Measurements from ENCODE around the gene PBX4.
"Not testable (repeated sequence)": the region's sequence is repeated elsewhere in the genome, so short reads cannot be mapped to it uniquely, and the experiment has no call there.

PBX4 gene

GRCh38 chr19:19623383-19623782 lies 4.9 kb upstream of the PBX4 start:
- Histone ChIP-seq H3K4me3 (ENCODE audit: low read length) (no peak overlapping the region), H3K9ac (ENCODE audit: low read depth, low read length) (no peak overlapping the region), H3K27me3 (ENCODE audit: insufficient read depth, low read length) (peaks cover 10% of the 10 kb centered on the region), H3K27ac (ENCODE audit: low read length) (no peak overlapping the region), H3K4me1 (ENCODE audit: insufficient read depth, low read length) (peaks cover 14% of the 10 kb centered on the region; the same call in 1 of the 2 replicates), H3K36me3 (ENCODE audit: insufficient read depth, low read depth, low read length) (peaks cover 30% of the 10 kb centered on the region), H3K9me3 (ENCODE audit: insufficient read depth, low read depth, low read length) (no peaks in the 10 kb centered on the region)

DNA sequence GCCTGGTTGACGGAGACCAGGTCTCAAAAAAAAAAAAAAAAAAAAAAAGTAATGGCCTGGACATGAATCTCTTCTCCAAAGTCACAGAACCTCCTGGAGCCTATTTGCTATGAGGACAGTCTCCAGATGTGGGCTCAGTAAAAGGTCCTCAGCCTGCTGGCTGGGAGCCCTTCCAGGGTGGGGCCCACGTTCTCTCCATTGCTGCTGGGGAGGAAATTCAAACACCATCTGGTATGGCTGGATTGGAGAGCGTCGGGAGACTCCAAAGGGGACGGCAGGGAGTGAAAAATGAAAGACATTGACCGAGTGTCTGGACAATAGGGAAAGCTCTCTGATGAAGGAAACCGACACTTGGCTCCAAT lies 1.3 kb upstream of the PBX4 start:
- no peak overlapping the region for H3K4me3 ChIP-seq (ENCODE audit: low read length)
- no peaks in the 10 kb centered on the region for H3K4me1 ChIP-seq (ENCODE audit: insufficient read depth, low read length)
- H3K9ac ChIP-seq (ENCODE audit: low read depth, low read length), result no peak overlapping the region
- H3K9me3 ChIP-seq (ENCODE audit: insufficient read depth, low read depth, low read length), result no peaks in the 10 kb centered on the region
- peaks cover 21% of the 10 kb centered on the region for H3K36me3 ChIP-seq (ENCODE audit: insufficient read depth, low read depth, low read length)
- H3K27ac ChIP-seq (ENCODE audit: low read length), result no peak overlapping the region
- peaks cover 24% of the 10 kb centered on the region for H3K27me3 ChIP-seq (ENCODE audit: insufficient read depth, low read length)

DNA sequence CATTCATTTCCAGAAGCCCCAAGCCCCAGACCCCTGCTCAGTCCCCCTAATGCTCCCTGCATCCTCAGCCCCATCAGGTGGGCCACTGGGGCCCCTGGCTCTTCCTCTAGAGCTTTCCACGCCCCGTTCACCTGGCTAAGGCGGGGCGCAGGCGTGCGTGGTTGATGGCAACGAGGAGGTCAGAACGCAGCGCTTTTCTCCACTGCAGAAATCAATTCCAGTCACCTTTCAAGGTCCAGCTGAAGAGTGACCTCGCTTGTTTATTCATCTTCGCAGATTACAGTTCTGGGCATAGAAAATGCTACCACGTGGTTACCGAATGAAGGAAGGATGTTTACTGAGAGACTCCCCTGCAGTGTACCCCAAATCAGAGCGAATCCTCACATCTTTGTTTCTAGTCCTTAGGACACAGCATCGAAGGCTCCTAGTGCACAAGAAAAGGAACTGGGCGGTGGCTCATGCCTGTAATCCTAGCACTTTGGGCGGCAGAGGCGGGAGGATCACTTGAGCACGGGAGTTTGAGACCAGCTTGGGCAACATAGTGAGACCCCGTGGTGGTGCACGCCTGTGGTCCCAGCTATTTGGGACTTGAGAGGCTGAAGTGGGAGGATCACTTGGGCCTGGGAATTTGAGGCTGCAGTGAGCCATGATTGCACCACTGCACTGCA lies 828 bp upstream of the PBX4 start:
- peaks cover 24% of the 10 kb centered on the region for H3K27me3 ChIP-seq (ENCODE audit: insufficient read depth, low read length)
- no peak overlapping the region for H3K9ac ChIP-seq (ENCODE audit: low read depth, low read length)
- H3K27ac ChIP-seq (ENCODE audit: low read length), result no peak overlapping the region
- H3K9me3 ChIP-seq (ENCODE audit: insufficient read depth, low read depth, low read length), result no peaks in the 10 kb centered on the region
- no peaks in the 10 kb centered on the region for H3K4me1 ChIP-seq (ENCODE audit: insufficient read depth, low read length)
- H3K36me3 ChIP-seq (ENCODE audit: insufficient read depth, low read depth, low read length), result peaks cover 18% of the 10 kb centered on the region
- peak overlapping the region; percentile 61; the same call in 1 of the 2 replicates for H3K4me3 ChIP-seq (ENCODE audit: low read length)

GRCh38 chr19:19615086-19615485 lies 3.4 kb downstream of the PBX4 start:
- no peak overlapping the region for H3K4me3 ChIP-seq (ENCODE audit: low read length)
- no peaks in the 10 kb centered on the region for H3K4me1 ChIP-seq (ENCODE audit: insufficient read depth, low read length)

DNA sequence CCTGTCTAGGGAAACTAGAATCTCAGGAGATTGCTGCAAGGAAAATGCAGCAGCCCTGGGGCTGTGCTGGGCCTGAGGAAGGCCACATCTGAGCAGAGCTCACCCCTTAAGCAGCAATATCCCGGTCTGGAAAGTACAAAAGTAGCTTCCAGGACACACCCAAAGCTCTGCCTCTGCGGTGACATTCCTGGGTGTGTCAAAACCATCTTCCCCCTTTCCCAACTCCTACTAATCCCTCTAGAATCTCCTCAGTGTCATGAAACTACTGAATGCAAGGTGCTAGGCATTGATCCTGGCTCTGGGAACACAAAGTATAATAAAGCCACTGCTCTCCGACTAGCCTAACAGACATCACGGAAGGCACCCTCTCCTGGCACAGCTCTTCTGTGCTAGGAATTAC lies 5.0 kb downstream of the PBX4 start:
- no peaks in the 10 kb centered on the region for H3K9me3 ChIP-seq (ENCODE audit: insufficient read depth, low read depth, low read length)
- H3K36me3 ChIP-seq (ENCODE audit: insufficient read depth, low read depth, low read length), result no peaks in the 10 kb centered on the region
- H3K27ac ChIP-seq (ENCODE audit: low read length), result no peak overlapping the region
- H3K4me1 ChIP-seq (ENCODE audit: insufficient read depth, low read length), result no peaks in the 10 kb centered on the region
- no peak overlapping the region for H3K4me3 ChIP-seq (ENCODE audit: low read length)
- no peak overlapping the region for H3K9ac ChIP-seq (ENCODE audit: low read depth, low read length)
- H3K27me3 ChIP-seq (ENCODE audit: insufficient read depth, low read length), result peaks cover 14% of the 10 kb centered on the region

More at GRCh38 chr19:19615086-19615485, 3.4 kb downstream of the PBX4 start:
- H3K9ac ChIP-seq (ENCODE audit: low read depth, low read length), result no peak overlapping the region
- H3K9me3 ChIP-seq (ENCODE audit: insufficient read depth, low read depth, low read length), result no peaks in the 10 kb centered on the region
- H3K27ac ChIP-seq (ENCODE audit: low read length), result no peak overlapping the region
- peaks cover 24% of the 10 kb centered on the region for H3K27me3 ChIP-seq (ENCODE audit: insufficient read depth, low read length)
- H3K36me3 ChIP-seq (ENCODE audit: insufficient read depth, low read depth, low read length), result no peaks in the 10 kb centered on the region

- Histone ChIP-seq H3K9me3 (ENCODE audit: insufficient read depth, low read depth, low read length) (no peaks in the 10 kb centered on the region), H3K4me1 (ENCODE audit: insufficient read depth, low read length) (no peaks in the 10 kb centered on the region), H3K27me3 (ENCODE audit: insufficient read depth, low read length) (no peaks in the 10 kb centered on the region), H3K4me3 (ENCODE audit: low read length) (no peak overlapping the region), H3K27ac (ENCODE audit: low read length) (no peak overlapping the region), H3K9ac (ENCODE audit: low read depth, low read length) (no peak overlapping the region), H3K36me3 (ENCODE audit: insufficient read depth, low read depth, low read length) (no peaks in the 10 kb centered on the region)
These were observed 7.9 kb downstream of the PBX4 start for GRCh38 chr19:19610376-19611202.

DNA sequence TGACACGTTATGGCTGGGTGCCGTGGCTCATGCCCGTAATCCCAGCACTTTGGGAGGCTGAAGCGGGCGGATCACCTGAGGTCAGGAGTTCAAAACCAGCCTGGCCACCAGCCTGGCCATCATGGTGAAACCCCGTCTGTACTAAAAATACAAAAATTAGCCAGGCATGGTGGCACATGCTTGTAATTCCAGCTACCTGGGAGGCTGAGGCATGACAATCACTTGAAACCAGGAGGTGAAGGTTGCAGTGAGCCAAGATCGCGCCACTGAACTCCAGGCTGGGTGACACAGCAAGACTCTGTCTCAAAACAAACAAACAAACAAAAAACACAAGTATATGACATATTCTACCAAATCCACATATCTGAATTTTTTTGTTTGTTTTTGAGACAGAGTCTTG lies 11.8 kb downstream of the PBX4 start:
- not testable (repeated sequence) for H3K9me3 ChIP-seq (ENCODE audit: insufficient read depth, low read depth, low read length); H3K27me3 ChIP-seq (ENCODE audit: insufficient read depth, low read length); H3K27ac ChIP-seq (ENCODE audit: low read length); H3K4me3 ChIP-seq (ENCODE audit: low read length); H3K9ac ChIP-seq (ENCODE audit: low read depth, low read length); H3K4me1 ChIP-seq (ENCODE audit: insufficient read depth, low read length); H3K36me3 ChIP-seq (ENCODE audit: insufficient read depth, low read depth, low read length)

- Histone ChIP-seq H3K27ac (ENCODE audit: low read length) (no peak overlapping the region), H3K9ac (ENCODE audit: low read depth, low read length) (no peak overlapping the region), H3K4me1 (ENCODE audit: insufficient read depth, low read length) (peaks cover 8% of the 10 kb centered on the region), H3K36me3 (ENCODE audit: insufficient read depth, low read depth, low read length) (no peaks in the 10 kb centered on the region), H3K9me3 (ENCODE audit: insufficient read depth, low read depth, low read length) (no peaks in the 10 kb centered on the region), H3K4me3 (ENCODE audit: low read length) (no peak overlapping the region), H3K27me3 (ENCODE audit: insufficient read depth, low read length) (no peaks in the 10 kb centered on the region)
These were observed 12.5 kb downstream of the PBX4 start for GRCh38 chr19:19606021-19606420.

- Histone ChIP-seq H3K36me3 (ENCODE audit: insufficient read depth, low read depth, low read length) (no peaks in the 10 kb centered on the region), H3K4me1 (ENCODE audit: insufficient read depth, low read length) (peaks cover 8% of the 10 kb centered on the region), H3K27ac (ENCODE audit: low read length) (no peak overlapping the region), H3K4me3 (ENCODE audit: low read length) (no peak overlapping the region), H3K27me3 (ENCODE audit: insufficient read depth, low read length) (no peaks in the 10 kb centered on the region), H3K9me3 (ENCODE audit: insufficient read depth, low read depth, low read length) (no peaks in the 10 kb centered on the region), H3K9ac (ENCODE audit: low read depth, low read length) (no peak overlapping the region)
These were observed 15.7 kb downstream of the PBX4 start for GRCh38 chr19:19602713-19603324.

GRCh38 chr19:19602136-19602712 lies 16.3 kb downstream of the PBX4 start:
- Histone ChIP-seq H3K27ac (ENCODE audit: low read length) (no peak overlapping the region), H3K9ac (ENCODE audit: low read depth, low read length) (no peak overlapping the region), H3K4me3 (ENCODE audit: low read length) (no peak overlapping the region), H3K9me3 (ENCODE audit: insufficient read depth, low read depth, low read length) (no peaks in the 10 kb centered on the region), H3K27me3 (ENCODE audit: insufficient read depth, low read length) (no peaks in the 10 kb centered on the region), H3K36me3 (ENCODE audit: insufficient read depth, low read depth, low read length) (no peaks in the 10 kb centered on the region), H3K4me1 (ENCODE audit: insufficient read depth, low read length) (peaks cover 8% of the 10 kb centered on the region)

DNA sequence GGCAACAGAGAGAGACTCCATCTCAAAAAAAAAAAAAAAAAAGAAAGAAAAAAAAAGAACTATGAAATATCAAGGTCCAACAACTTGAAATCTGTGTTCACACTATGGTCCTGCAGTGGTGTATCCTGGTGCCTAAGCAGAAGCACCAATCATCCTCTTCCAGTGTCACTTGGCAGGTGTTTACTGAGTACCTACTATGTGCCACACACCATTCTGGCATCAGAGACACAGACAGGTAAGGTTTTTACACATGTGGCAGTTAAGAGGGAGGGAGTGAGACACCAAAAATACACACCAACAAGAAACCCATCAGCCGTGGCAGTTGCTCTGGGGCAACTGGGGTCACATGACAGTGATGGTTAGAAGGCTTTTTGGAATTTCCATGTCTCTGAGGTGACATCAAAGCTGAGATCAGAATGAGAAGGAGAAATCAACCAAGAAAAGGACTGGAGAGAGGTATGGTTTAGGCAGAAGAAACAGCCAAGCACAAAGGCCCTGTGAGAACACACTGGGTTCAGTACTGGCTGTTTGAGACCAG lies 17.6 kb downstream of the PBX4 start:
- H3K9me3 ChIP-seq (ENCODE audit: insufficient read depth, low read depth, low read length), result no peaks in the 10 kb centered on the region
- peaks cover 8% of the 10 kb centered on the region for H3K4me1 ChIP-seq (ENCODE audit: insufficient read depth, low read length)
- no peak overlapping the region for H3K9ac ChIP-seq (ENCODE audit: low read depth, low read length)
- no peak overlapping the region for H3K4me3 ChIP-seq (ENCODE audit: low read length)
- no peak overlapping the region for H3K27ac ChIP-seq (ENCODE audit: low read length)
- H3K27me3 ChIP-seq (ENCODE audit: insufficient read depth, low read length), result no peaks in the 10 kb centered on the region
- H3K36me3 ChIP-seq (ENCODE audit: insufficient read depth, low read depth, low read length), result no peaks in the 10 kb centered on the region
